ENCODE measurements around the gene SULT2B1. TPM values are rescaled to one million over a fixed set of nuclear protein-coding genes. Genes with fewer than 3 reads are reported as not detected.
"Not testable (repeated sequence)": the region's sequence is repeated elsewhere in the genome, so short reads cannot be mapped to it uniquely, and the experiment has no call there.

Gene SULT2B1
- total and polyA plus RNA-seq, 5 experiments from 2014 or later: 0.18 TPM; not detected in 4

DNA sequence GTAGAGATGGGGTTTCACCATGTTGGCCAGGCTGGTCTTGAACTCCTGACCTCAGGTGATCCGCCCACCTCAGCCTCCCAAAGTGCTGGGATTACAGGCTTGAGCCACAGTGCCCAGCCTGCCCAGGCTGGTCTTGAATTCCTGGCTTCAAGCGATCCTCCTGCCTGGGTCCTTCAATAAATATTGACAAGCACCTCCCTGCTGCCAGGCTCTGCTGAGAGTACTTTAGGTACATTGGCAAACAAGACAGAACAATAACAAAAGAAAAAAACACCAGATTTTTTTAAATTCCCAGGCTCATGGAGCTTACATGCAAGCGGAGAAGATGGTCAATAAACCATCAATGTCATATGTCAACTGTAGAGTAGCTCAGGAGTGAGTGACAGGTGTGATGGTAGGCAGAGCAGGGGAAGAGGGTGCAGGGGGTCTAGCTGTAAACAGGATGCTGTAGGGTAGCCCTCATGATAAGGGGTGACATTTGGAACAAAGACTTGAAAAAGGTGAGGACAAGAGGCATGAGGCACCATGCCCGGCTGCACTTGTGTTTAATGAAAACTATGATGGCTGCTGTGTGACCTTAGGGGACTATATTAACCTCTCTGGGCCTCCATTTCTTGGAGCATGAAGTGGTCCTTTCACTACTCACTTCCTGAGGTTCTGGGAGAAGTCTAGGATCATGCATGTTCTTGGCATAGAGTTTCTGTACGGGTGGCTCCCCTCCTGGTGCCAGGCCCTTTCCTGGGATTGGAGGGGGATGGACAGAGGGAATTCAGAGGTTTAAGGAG lies 19.6 kb downstream of the SULT2B1 start:
- no peak for ATAC-seq
- Mint-ChIP-seq H3K9me3 (no peaks in the 10 kb centered on the region), H3K4me3 (no peak overlapping the region), H3K27me3 (peaks cover 0 to 11% (median 5%) of the 10 kb centered on the region in 5 donors), H3K27ac (peak overlapping the region in 2 of 10 donors; percentile 28 to 41), H3K4me1 (peaks cover 0 to 4% (median under 1%) of the 10 kb centered on the region in 4 donors), H3K36me3 (no peaks in the 10 kb centered on the region)
- POLR2A ChIA-PET: no interaction called here
- DNase-seq: no peak

DNA sequence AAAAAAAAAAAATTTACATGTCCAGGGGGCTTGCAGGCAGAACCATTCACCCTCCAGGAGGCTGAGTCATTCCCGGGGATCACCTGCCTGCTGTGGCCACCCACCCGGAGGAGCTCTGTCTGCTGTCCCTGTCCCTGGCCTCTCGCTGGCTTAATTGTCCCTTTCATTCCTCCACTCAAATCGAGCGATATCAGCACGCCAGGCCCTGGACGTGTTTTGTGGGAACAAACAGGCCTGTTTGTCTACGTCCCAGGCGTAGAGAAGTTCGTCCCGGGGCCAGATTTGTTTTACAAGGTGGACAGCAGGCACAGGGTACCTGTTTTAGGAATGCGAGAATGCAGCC lies 21.2 kb downstream of the SULT2B1 start:
- H3K9me3 Mint-ChIP-seq: no peaks in the 10 kb centered on the region
- no peak overlapping the region for H3K27ac Mint-ChIP-seq
- no peak overlapping the region for H3K4me3 Mint-ChIP-seq
- ATAC-seq: no peak
- no peaks in the 10 kb centered on the region for H3K36me3 Mint-ChIP-seq
- POLR2A ChIA-PET: no interaction called here
- peaks cover 0 to 4% (median under 1%) of the 10 kb centered on the region in 4 donors for H3K4me1 Mint-ChIP-seq
- DNase-seq: no peak
- H3K27me3 Mint-ChIP-seq: peaks cover 0 to 5% (median 0%) of the 10 kb centered on the region in 5 donors

DNA sequence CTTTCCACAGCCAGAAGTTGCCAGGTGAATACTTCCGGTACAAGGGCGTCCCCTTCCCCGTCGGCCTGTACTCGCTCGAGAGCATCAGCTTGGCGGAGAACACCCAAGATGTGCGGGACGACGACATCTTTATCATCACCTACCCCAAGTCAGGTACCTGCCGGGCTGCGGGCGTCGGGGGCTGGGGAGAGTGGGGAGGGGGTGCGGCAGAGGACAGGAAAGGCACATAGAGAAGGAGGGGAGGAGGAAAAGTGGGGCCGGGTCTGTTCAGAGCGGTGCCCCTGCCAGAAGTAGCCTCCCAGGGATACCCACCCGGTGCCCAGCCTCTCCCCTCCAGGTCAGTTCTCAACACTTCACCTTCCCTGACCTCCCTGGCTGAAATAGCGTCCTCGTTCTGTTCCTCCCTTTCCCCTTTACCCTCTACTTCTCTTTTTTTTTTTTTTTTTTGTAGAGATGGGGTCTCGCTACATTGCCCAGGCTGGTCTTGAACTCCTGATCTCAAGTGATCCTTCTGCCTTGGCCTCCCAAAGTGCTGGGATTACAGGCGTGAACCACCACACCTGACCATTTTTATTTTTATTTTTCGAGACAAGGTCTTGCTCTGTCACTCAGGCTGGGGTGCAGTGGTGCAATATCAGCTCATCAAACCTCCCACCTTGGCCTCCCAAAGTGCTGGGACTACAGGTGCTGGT lies 24.1 kb downstream of the SULT2B1 start:
- H3K4me3 Mint-ChIP-seq: no peak overlapping the region

DNA sequence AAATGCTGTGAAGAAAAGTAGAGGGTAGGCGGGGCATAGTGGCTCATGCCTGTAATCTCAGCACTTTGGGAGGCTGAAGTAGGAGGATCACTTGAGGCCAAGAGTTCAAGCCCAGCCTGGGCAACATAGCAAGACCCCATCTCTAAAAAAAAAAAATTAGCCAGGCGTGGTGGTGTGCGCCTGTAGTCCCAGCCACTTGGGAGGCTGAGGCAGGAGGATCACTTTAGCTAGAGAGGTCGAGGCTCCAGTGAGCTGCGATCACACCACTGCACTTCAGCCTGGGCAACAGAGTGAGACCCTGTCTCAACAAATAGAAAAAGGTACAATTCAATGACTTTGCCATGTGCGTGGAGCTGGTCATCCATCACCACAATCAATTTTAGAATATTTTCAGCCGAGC lies 25.9 kb downstream of the SULT2B1 start:
- H3K9me3 Mint-ChIP-seq, H3K27me3 Mint-ChIP-seq, H3K27ac Mint-ChIP-seq, ATAC-seq, H3K36me3 Mint-ChIP-seq, H3K4me3 Mint-ChIP-seq, POLR2A ChIA-PET, H3K4me1 Mint-ChIP-seq, DNase-seq: not testable (repeated sequence)

More for the DNA sequence above, 24.1 kb downstream of the SULT2B1 start:
- H3K9me3 Mint-ChIP-seq: no peaks in the 10 kb centered on the region
- ATAC-seq (no peak), DNase-seq (no peak)
- H3K27ac Mint-ChIP-seq: no peak overlapping the region
- H3K36me3 Mint-ChIP-seq: no peaks in the 10 kb centered on the region
- H3K4me1 Mint-ChIP-seq: peaks cover 0 to 4% (median under 1%) of the 10 kb centered on the region in 4 donors
- peaks cover 0 to 5% (median 0%) of the 10 kb centered on the region in 5 donors for H3K27me3 Mint-ChIP-seq
- POLR2A ChIA-PET: no interaction called here

DNA sequence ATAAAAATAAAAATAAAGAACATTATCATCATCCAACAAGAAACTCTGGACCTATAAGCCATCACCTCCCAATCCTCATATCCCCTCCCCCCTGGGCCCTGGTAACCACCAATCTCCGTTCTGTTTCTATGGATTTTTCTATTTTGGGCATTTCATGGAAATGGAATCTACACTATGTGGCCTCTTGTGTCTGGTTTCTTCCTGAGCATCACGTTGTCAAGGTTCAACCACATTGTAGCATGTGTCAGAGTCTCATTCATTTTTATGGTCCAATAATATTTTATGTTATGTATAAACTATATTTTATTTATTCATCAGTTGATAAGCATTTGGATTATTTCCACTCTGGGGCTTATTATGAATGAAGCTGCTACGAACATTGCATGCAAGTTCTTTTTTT lies 26.9 kb downstream of the SULT2B1 start:
- H3K4me3 Mint-ChIP-seq: no peak overlapping the region
- peaks cover 0 to 2% (median under 1%) of the 10 kb centered on the region in 5 donors for H3K27me3 Mint-ChIP-seq
- peaks cover under 1 to 4% (median 1%) of the 10 kb centered on the region in 4 donors for H3K4me1 Mint-ChIP-seq
- POLR2A ChIA-PET: no interaction called here
- no peaks in the 10 kb centered on the region for H3K36me3 Mint-ChIP-seq
- no peak for DNase-seq
- H3K9me3 Mint-ChIP-seq: no peaks in the 10 kb centered on the region
- ATAC-seq: no peak
- no peak overlapping the region for H3K27ac Mint-ChIP-seq

DNA sequence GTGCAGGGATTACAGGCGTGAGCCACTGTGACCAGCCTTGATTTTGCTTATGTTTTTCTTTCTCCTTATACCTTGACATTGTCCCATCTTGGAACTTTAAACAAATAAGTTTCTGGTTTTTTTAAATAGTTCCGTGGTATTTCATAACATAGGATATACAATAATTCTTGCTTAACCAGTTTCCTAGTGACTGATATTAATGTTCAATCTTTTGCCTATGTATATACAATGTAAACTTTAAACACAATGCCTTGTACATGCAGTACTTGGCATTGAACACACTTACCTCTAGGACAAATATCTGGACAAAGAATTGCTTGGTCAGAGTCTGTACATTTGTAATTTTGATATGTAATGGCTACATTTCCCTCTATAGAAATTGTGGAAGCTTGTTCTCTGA lies 30.2 kb downstream of the SULT2B1 start:
- H3K27me3 Mint-ChIP-seq: peaks cover 1 to 8% (median 4%) of the 10 kb centered on the region in 5 donors
- peaks cover 4 to 6% (median 5%) of the 10 kb centered on the region in 4 donors for H3K4me1 Mint-ChIP-seq
- H3K9me3 Mint-ChIP-seq: no peaks in the 10 kb centered on the region
- H3K36me3 Mint-ChIP-seq: no peaks in the 10 kb centered on the region
- H3K4me3 Mint-ChIP-seq: no peak overlapping the region
- DNase-seq (no peak), ATAC-seq (no peak)
- POLR2A ChIA-PET: no interaction called here
- no peak overlapping the region for H3K27ac Mint-ChIP-seq

DNA sequence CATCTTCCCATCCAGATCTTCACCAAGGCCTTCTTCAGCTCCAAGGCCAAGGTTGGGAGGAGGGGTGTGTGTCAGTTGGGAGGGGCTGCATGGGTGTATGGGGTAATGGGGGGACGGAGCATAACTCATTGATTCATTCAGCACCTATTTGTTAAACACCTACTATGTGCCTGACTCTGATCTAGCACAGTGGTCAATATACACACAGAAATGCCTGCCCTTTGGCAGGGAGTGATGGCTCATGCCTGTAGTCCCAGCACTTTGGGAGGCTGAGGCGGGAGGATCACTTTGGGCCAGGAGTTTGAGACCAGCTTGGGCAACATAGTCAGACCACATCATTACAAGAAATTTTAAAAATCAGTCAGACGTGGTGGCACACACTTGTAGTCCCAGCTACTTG lies 35.4 kb downstream of the SULT2B1 start:
- Mint-ChIP-seq H3K27me3 (peaks cover 0 to 9% (median 4%) of the 10 kb centered on the region in 5 donors), H3K4me1 (peaks cover 13 to 18% (median 15%) of the 10 kb centered on the region in 4 donors), H3K4me3 (no peak overlapping the region), H3K27ac (no peak overlapping the region), H3K36me3 (no peaks in the 10 kb centered on the region), H3K9me3 (no peaks in the 10 kb centered on the region)
- no peak for DNase-seq
- POLR2A ChIA-PET: interaction anchor here (0.5 to 1.2 kb wide), 5 partner anchors 32 to 313 kb away, joined by 3 to 8 read pairs (median 4); partner anchors contain the start of genes RPL18 and SPHK2
- no peak for ATAC-seq

DNA sequence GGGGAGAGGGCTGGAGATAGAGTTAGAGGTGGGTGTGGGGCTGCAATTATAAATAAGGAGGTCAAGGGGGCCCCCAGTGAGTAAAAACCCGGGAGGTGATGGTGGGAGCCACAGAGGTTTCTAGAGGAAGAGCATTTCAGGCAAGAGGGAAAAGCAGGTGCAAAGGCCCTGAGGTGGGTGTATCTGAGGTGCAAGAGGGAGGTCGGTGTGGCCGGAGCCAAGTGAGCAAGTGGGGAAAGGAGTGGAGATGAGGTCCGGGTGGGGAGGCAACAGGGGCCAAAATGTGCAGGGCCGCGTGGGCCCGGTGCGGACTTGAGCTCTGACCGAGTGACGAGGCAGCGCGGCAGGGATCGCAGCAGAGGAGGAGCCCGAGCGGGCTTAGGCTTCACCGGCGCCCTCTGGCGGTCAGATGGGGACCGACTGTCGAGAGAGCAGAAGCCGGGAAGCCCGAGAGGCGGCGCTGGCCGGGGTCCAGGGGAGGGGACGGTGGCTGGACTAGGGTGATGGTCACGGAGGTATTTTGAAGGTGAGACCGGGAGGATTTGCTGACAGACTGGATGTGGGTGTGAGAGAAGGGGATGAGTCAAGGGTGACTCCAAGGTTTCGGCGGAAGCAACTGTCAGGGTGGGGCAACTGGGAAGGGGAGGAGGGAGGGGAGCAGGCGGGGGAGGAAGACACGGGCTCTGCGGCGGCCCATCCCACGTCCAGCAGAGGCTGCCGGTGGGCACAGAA lies 36.9 kb downstream of the SULT2B1 start:
- POLR2A ChIA-PET: interaction anchor here (0.7 to 1.0 kb wide), 4 partner anchors 16 to 404 kb away, joined by 3 to 4 read pairs (median 4); partner anchors contain the start of genes GYS1, RPL18 and SPHK2
- Mint-ChIP-seq H3K36me3 (no peaks in the 10 kb centered on the region), H3K4me3 (peak overlapping the region; percentile 48 to 88 (median 78)), H3K9me3 (no peaks in the 10 kb centered on the region), H3K4me1 (peaks cover 13 to 23% (median 20%) of the 10 kb centered on the region in 4 donors), H3K27me3 (peaks cover 0 to 9% (median 4%) of the 10 kb centered on the region in 5 donors), H3K27ac (peak overlapping the region in 8 of 10 donors; percentile 29 to 85 (median 71))
- peak; percentile 69 to 93 (median 85) for DNase-seq
- peak; percentile 87 to 95 for ATAC-seq

DNA sequence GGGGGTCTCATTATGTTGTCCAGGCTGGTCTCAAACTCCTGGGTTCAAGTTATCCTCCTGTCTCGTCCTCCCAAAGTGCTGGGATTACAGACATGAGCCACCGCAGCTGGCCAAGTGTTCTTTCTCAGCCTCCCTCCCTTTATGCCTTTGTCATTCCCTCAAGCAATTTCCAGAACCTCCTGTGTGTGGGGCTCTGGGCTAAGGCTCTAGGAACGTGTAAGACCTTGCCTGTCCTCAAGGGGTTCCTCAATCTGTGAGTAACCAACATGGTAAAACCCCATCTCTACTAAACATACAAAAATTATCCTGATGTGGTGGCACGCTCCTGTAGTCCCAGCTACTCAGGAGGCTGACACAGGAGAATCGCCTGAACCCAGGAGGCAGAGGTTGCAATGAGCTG lies 39.0 kb downstream of the SULT2B1 start:
- no peak overlapping the region for H3K4me3 Mint-ChIP-seq
- no peak for ATAC-seq
- H3K36me3 Mint-ChIP-seq: no peaks in the 10 kb centered on the region
- peaks cover 0 to 3% (median 0%) of the 10 kb centered on the region in 5 donors for H3K27me3 Mint-ChIP-seq
- DNase-seq: no peak
- no peaks in the 10 kb centered on the region for H3K9me3 Mint-ChIP-seq
- peak overlapping the region in 1 of 10 donors; percentile 29 for H3K27ac Mint-ChIP-seq
- H3K4me1 Mint-ChIP-seq: peaks cover 10 to 17% (median 14%) of the 10 kb centered on the region in 4 donors
- POLR2A ChIA-PET: no interaction called here

DNA sequence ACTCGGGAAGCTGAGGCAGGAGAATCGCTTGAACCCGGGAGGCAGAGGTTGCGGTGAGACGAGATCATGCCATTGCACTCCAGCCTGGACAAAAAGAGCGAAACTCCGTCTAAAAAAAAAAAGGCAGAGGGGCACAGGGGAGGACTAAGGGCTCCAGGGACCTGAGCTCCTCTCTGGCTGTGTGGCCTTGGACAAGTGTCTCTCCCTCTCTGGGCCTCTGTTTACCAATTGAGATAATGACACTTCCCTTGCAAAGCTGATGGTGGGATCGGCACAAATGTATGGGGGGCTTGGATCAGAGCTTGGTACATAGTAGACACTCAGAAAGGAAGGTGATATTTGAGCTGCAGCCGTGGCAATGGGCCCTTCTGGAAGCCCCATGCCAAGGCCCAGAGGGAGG lies 43.2 kb downstream of the SULT2B1 start:
- ATAC-seq (no peak), DNase-seq (no peak)
- Mint-ChIP-seq H3K27ac (peak overlapping the region in 6 of 10 donors; percentile 2 to 89 (median 49)), H3K36me3 (no peaks in the 10 kb centered on the region), H3K27me3 (peaks cover 0 to 3% (median 0%) of the 10 kb centered on the region in 5 donors), H3K4me3 (peak overlapping the region in 6 of 10 donors; percentile 17 to 55 (median 30)), H3K4me1 (peaks cover 0 to 13% (median 5%) of the 10 kb centered on the region in 4 donors), H3K9me3 (no peaks in the 10 kb centered on the region)
- POLR2A ChIA-PET: interaction anchor here (0.7 kb wide), 1 partner anchor 75 kb away, joined by 3 read pairs; no protein-coding TSS in a partner anchor

DNA sequence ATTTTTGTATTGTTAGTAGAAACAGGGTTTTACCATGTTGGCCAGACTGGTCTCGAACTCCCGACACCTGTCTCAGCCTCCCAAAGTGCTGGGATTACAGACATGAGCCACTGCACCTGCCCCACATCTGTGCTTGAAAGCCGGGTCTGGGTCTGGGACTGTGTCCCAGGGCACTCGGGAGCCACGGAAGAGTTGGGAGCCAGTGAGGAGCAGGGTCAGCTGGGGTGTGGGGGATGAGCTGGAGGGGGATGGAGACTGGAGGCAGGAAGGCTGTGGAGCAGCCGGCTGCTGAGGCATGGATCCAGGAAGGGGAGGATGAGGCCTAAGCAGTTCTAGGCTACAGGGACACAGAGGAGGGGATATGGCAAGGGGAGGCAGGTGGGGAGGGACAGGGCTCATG lies 43.9 kb downstream of the SULT2B1 start:
- peak overlapping the region in 2 of 10 donors; percentile 24 to 48 for H3K4me3 Mint-ChIP-seq
- POLR2A ChIA-PET: no interaction called here
- ATAC-seq (no peak), DNase-seq (no peak)
- peaks cover 0 to 13% (median 5%) of the 10 kb centered on the region in 4 donors for H3K4me1 Mint-ChIP-seq
- H3K36me3 Mint-ChIP-seq: no peaks in the 10 kb centered on the region
- H3K27me3 Mint-ChIP-seq: peaks cover 0 to 3% (median 0%) of the 10 kb centered on the region in 5 donors
- peak overlapping the region in 5 of 10 donors; percentile 29 to 84 (median 54) for H3K27ac Mint-ChIP-seq
- no peaks in the 10 kb centered on the region for H3K9me3 Mint-ChIP-seq

DNA sequence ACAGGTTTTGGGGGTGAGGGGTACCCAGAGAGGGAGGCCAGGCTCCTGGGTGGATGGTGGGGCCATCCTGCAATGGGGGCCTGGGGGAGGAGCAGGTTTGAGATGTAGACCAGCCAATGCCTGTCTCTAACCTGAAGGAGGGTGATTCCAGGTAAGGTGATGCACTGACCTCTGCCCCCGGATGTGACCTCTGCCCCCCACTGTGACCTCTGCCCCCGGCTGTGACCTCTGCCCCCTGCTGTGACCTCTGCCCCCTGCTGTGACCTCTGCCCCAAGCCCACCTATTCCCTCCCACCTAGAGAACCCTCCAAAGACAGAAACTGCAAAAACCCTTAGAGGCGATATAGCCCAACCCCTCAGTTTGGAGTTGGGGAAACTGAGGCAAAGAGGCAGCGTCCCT lies 44.3 kb downstream of the SULT2B1 start:
- no peak for DNase-seq
- no peak for ATAC-seq

More for the DNA sequence above, 44.3 kb downstream of the SULT2B1 start:
- peaks cover 0 to 13% (median 5%) of the 10 kb centered on the region in 4 donors for H3K4me1 Mint-ChIP-seq
- H3K4me3 Mint-ChIP-seq: peak overlapping the region in 4 of 10 donors; percentile 36 to 56 (median 50)
- peaks cover 0 to 3% (median 0%) of the 10 kb centered on the region in 5 donors for H3K27me3 Mint-ChIP-seq
- H3K36me3 Mint-ChIP-seq: no peaks in the 10 kb centered on the region
- peak overlapping the region in 5 of 10 donors; percentile 3 to 84 (median 48) for H3K27ac Mint-ChIP-seq
- H3K9me3 Mint-ChIP-seq: no peaks in the 10 kb centered on the region
- POLR2A ChIA-PET: no interaction called here

Data from naive thymus-derived CD8-positive, alpha-beta T cell (primary cell).